Glomerular visceral epithelial cell (primary cell): ENCODE measurements around the gene SEMA5A.

Source experiments
- DNase-seq: peaks from one replicate; pipeline ENCODE4 v3.0.0-alpha.2; 2016; ENCODE audit errors: extremely low spot score

The SEMA5A gene

GRCh38 chr5:9278921-9279603, 266.8 kb downstream of the SEMA5A start:
- no peak for DNase-seq

GRCh38 chr5:9269014-9269413, 276.9 kb downstream of the SEMA5A start:
- DNase-seq: no peak

GRCh38 chr5:9268226-9268625, 277.6 kb downstream of the SEMA5A start:
- DNase-seq: no peak

DNA sequence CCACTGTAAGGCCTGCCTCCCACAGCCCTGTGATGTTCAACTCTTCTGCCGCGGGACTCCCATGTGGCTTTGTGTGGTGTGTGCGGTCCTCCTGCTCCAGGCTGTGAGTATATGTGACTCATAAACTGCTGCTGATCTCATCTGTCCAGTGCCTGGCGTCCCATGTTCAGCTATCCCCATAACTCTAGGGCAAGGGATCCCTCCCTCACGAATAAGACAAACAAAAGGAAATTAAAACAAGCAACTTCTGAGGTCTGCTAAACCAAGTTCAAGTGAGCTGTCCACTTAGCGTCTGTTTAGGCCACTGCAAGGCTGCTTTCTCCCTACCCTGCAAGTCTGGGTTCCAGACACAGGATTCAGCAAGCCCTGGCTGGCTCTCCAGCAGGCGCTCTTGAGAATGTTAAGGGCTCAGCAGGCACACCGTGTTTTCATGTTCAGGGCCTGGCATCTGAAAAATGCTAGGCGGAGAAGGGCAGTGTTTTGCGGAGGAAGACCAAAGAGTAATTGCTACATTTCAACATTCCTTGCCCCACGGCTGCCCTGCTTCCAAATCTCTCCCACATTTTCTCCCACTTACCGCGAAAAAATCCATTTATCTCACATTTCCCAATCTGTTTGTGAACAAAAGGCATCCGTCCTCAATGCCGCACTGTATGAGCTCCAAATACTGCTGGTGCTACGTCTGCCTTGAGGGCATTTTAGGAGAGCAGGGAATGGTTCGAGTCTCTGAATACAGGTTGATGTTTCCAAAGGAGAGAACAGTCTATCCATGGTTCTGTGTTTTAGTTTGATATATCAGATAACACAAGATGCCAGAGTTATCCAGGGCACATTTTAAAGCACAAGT, 280.2 kb downstream of the SEMA5A start:
- peak; percentile 82 for DNase-seq

DNA sequence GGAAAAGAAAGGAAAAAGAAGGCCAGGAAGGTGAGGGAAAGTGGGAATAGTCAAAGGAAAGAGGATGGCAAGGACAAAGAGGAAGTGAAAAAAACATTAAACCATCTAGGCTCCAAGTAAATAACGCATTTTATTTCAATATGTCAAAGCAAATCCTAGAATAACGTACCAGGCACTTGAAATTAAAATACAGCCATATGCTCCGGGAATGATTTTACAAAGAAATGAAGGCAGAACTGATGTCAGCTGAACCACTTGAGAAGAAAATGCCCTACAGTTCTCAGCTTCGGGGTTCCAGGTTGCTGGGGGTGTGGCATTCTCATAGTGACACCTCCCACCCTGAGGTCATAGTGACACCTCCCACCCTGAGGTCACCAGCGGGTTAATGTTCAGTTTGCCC, 281.6 kb downstream of the SEMA5A start:
- no peak for DNase-seq

GRCh38 chr5:9263656-9264055, 282.2 kb downstream of the SEMA5A start:
- DNase-seq: no peak

- DNase-seq: no peak
These were observed 294.4 kb downstream of the SEMA5A start for GRCh38 chr5:9251379-9251980.

- no peak for DNase-seq
These were observed 296.6 kb downstream of the SEMA5A start for GRCh38 chr5:9249231-9249630.

DNA sequence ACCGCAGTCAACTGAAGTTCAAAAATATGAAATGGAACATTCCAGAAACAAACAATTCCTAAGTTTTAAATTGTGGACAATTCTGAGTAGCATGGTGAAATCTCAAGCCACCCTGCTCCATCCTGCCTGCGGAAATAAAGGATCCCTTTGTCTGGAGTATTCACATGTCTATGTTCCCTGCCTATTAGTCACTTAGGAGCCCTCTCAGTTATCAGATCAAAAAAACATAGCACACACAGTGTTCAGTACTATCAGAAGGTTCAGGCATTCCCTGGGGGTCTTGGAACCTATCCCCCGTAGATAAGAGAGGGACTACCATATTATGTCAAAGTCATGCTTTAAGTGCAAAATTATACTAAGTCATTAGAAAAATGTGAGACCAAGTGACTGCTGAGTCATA, 300.8 kb downstream of the SEMA5A start:
- DNase-seq: no peak

- no peak for DNase-seq
These were observed 301.5 kb downstream of the SEMA5A start for GRCh38 chr5:9244417-9244816.

- DNase-seq: no peak
These were observed 304.2 kb downstream of the SEMA5A start for GRCh38 chr5:9241479-9242305.

DNA sequence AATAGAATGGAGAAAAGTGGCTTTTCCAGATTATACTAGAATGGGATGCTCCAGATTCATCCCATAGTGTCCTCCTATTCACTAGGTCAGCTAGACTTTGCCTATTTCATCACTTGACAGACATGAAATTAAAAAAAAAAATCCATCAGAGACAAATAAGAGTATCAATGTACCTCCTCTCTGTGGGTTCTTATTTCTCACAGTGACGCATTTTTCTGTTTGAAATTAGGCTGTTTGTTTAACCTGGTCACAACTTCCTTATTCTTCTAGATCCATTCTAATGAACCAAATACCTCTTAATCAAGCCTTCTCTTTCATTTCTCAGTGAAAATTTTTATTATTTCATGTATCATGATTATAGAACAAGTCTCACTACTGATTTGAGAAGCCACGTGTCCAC, 305.4 kb downstream of the SEMA5A start:
- no peak for DNase-seq

- peak; percentile 8 for DNase-seq
These were observed 306.2 kb downstream of the SEMA5A start for GRCh38 chr5:9239626-9240025.

DNA sequence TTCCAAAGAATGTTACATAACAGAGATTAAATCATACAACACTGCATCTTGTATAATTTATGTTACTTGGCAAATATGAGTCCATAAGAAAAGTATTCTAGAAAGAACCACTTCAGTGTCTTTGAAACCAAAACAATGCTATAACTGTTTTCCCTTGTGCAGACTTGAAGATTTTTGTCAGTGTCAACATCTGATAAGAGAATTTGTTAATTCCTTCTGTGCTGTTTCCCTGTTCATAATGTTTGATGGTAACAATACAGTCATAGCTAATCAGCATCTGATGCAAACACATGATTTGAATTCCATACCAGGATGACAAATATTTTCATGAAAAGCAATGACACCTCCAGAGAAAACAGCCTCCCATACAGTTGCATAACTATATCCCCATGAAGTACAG, 306.8 kb downstream of the SEMA5A start:
- no peak for DNase-seq

DNA sequence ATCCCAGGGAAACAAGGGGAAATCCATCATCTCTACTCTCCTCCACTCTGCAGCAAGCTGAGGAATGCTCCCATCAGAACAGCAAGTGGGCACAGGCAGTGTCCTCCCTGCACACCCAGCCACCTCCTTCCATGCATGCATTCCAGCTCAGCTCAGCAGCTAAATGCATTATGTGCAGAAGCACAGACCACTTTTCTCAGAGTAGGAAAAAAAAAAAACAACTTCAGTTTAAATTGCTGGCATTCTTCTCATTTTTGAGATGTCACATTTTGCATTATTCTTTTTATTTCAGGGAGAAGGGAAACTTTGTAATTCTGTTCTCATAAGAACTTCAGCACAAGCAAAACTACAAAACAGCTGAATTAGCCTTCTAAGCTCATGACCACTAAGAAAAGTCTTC, 312.2 kb downstream of the SEMA5A start:
- peak; percentile 8 for DNase-seq

DNA sequence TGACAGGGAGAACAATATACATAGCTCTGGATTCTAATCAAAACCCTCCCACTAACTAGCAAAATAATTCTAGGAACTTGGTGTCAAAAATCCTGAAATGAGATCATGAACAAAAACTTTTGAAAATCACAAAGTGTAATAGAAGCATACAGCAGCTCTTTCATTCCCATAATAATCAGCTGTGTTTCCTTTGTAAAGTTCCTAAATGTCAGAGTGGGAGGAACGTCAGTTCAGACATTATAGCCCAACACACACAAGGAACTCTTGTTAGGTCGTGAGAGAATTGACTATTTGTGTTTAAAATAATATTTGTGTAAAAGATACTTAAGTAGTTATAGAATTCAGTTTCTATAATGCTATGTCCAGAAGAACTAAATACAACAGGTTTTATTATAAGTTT, 312.8 kb downstream of the SEMA5A start:
- no peak for DNase-seq

DNA sequence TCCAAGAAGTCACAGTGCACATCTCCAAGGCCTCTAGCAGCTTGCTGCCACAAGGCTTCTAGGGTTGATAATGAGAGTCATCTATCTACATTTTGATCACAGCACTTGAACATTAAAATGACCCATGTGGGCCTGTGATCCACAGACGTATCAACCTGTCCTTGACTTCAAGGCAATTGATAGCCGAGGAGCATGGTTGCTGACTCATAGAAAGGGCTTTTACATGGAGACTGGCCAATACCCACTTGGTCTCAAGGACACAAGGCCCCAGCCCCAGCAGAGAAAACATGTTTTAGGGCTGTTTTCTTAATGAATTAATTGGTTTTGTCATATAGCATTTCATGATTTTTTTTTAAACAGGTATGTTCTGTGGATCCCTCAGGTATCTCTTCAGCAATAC, 314.0 kb downstream of the SEMA5A start:
- no peak for DNase-seq

GRCh38 chr5:9230355-9230754, 315.5 kb downstream of the SEMA5A start:
- no peak for DNase-seq

DNA sequence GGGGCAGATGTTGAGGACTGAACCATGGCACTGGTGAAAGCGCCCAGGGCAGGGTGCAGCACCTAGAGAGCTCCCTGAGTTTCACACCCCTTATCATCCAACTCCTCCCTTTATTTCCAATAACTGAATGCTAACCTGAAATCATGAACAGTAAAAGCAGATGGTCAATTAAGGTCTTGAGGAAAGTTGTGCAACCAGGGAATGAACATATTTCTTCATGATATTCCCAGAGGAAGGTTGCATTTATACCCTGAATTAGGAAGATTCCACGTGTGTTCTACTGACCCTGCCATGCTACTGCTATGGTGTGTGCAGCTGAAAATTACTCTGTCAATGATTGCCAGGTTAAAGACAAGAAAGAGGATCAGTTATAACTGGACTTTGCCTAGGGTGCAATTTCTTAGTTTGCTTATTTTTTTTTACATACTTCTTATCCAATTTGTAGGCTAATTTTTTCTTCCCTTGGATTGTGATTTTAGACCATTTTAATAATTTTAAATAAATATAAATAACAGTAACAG, 319.8 kb downstream of the SEMA5A start:
- no peak for DNase-seq

DNA sequence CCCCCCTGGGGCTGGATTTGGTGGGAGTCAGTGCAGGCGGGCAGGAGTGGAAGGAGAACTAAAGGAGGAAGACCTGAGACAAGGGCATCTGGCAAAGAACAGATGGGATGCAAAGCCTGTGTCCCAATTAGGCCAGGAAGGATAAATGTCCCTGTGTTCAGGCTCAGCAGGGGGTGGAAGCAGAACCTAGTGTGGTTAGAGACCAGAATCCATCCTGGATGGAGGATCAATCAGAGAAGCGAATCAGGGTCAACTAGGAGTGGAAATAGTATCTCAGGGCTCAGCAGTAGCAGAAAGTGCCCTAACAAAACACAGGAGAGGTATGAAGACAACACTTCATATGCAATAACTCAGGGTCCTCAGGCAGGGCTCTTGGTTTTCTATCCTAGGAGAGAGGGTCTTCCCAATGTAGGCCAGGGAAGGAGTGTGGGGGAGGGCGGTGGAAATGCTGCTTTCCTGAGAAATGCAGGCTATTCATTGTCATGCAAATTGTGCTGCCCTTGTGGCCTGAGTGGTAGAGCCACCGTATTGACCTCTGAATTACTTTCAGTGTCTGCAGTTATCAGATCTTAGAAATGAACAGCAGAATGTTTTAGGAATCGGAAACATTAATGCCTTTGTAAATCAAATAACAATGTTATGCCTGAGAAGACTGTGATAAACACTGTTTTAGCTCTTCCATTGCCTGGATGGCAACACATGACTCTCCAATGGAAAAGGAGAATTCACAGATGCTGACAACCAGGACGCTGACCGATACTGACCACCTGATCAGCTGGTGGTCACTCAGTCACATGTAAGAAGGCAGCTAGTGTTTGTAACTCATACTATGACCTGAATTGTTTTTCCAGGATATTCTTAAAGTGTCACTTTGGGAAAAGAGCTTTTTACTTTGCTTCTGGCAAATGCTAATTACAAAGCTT, 323.6 kb downstream of the SEMA5A start:
- no peak for DNase-seq

GRCh38 chr5:9218358-9218757, 327.5 kb downstream of the SEMA5A start:
- DNase-seq: no peak
